Measurements from ENCODE around the gene ATP6V1C2.

Gene ATP6V1C2, protein sequence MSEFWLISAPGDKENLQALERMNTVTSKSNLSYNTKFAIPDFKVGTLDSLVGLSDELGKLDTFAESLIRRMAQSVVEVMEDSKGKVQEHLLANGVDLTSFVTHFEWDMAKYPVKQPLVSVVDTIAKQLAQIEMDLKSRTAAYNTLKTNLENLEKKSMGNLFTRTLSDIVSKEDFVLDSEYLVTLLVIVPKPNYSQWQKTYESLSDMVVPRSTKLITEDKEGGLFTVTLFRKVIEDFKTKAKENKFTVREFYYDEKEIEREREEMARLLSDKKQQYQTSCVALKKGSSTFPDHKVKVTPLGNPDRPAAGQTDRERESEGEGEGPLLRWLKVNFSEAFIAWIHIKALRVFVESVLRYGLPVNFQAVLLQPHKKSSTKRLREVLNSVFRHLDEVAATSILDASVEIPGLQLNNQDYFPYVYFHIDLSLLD

DNA sequence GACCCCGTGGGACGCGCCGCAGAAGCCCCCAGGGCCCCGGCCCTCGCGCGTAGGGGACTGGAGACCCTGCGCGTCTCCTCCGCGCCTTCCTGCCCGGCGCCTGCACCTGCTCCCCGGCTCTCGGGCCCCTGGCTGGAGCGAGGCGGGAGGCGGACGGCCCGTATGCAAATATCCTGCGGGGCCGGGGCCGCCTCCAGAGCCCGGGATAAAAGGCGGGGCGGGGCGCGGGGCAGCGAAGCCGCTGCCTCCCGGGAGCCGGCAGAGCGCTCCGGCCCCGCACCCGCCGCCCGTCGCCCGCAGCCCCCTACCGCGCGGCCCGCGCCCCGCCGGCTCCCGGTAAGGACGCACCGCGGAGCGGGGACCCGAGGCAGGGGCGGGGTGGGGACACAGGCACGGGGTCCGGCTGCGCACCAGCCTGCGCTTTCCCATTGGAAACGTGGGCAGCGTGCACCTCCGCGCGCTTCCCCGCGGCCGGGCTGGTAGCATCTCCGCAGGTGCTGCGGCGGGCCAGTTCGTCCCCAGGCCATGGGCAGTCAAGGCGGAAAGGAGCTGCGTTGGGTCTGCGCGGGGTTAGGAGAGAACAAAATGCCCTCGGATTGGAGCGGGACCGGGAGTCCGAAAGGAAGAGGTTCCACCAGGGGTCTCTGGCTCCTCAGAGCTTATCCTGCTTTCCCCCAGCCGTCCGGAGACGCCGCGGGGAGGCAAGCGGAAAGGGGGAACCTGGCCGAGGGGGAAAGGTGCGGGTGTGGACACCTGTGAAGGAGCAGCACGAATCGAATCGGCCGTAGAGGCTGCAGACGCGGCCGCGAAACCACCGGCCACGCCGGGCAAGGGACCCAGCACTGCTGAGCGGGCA is at the start of gene ATP6V1C2:
Gene ATP6V1C2, plus strand, starts transcription at position 235 of the 856 bp plus-strand sequence. CDS start 1,220 bp downstream, outside the sequence.
- DNase-seq: peak; percentile 61

DNA sequence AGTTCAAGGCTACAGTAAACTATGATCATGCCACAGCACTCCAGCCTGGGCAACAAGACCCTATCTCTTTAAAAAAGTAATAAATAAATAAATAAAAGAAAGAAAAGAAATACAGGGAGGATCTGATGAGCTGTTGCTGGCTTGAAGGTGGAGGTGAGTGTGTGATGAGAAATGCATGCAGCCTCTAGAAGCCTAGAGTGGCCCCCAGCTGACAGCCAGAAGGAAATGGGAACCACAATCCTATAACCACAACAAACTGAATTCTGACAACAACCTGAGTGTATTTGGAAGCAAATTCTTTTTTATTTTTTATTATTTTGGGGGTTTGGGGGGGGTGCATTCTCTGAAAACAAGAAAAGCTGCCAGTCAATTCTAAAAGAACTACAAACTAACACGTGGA is 46.3 kb upstream of the ATP6V1C2 start:
- DNase-seq: no peak

DNA sequence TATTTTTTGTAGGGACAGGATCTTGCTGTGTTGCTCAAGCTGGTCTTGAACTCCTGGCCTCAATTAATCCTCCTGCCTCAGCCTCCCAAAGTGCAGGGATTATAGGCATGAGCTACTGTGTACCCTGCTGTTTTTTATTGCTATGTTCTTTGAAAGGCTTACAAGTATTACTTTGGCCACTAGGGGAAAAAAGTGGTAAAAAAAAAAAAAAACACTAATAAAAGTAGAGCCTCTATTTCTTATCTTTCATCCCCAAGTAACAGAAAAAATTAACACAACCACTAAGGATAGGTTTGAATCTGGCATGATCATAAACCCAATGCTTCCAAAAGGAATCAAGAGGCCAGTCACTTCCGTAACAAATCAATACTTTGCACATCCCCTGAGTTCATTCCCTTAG is 43.2 kb upstream of the ATP6V1C2 start:
- DNase-seq: no peak

DNA sequence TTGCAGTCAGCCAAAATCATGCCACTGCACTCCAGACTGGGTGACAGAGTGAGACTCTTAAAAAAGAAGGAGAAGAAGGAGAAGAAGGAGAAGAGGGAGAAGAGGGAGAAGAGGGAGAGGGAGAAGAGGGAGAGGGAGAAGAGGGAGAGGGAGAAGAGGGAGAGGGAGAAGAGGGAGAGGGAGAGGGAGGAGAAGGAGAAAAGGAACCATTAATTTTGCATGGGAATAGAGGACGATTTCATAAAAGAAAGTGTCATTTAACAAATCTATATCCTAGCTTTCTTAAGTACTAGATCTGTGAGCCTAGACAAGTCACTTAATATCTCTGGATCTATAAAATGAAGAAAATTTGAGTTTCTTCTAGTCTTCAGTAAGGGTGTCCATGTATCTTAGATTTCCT is 41.2 kb upstream of the ATP6V1C2 start:
- no peak for DNase-seq

DNA sequence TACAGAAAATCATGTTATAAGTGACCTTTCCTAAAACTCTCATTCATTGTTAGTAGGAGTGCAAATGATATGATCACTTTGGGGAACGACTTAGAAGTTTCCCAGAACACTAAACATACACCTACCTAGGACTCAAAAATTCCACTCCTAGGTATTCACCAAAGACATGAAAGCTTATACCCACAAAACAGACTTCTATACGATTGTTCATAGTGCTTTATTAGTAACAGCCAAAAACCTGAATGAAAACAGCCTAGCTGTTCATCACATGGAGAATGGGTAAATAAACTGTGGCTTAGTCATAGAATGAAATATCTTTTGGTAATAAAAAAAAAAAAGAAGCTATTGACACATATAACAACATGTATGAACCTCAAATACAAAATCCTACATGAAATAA is 40.5 kb upstream of the ATP6V1C2 start:
- DNase-seq: no peak

DNA sequence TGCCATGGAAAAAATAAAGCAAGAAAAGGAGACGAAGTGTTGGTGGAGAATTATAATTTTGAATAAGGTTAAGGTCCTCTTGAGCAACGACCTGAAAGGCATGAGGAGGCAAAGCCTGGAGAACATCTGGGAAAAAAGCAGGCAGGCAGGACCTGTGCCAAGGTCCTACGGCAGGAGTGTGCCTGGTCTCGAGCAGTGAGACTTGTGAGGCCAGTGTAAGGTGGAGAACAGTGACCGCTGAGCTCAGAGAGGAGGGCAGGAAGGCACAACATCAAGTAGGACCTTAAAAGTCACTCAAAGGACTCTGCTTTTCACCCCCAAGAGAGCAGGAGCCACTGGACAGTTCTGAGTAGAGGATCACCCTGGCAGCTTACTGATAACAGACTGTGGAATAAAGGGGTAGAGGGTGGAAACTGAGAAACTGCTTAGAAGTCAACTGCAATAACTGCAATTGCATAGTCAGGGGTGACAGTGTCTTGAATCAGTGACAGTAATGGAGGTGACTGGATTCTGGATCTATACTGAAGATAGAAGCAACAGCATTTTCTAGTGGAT is 35.2 kb upstream of the ATP6V1C2 start:
- no peak for DNase-seq

DNA sequence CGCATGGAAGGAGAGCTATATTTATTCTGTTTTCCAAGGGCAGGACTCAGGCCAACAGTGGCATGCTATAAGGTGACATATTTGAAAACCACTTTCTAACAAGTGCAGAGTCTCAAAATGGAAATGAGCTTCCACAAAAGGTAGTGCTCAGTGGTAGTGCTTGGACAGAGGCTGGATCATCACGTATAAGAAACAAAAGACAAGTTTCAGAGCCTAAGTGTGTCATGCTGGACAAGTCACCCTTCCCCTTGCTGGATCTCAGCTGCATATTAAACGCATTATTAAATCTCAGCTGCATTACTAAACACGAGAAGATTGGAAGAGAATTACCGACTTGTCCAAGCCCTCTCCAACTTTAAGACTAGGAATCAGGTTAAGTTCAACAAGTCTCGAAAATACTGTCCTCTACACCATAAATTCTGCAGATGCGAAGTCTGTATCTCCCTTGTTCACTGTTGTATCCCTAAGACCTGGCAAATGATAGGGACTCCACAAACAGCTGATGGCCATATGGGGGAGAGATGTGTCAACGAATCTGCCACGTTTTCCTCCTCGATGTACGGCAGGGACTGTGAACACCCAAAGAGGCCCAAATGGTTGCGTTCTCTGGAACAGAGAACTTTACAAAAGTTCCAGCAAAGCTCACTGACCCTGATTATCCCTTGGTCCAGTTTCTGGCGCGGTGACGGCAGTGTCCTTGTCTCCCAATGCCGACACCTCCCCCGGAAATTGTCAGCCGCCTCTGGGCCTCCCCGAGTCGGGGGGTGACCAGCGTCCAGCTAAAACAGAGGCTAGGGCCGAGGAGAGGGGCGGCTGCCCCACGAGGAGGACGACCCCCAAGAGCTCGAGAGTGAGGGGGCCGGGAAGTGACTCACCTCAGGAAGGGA is 32.3 kb upstream of the ATP6V1C2 start:
- DNase-seq: no peak

DNA sequence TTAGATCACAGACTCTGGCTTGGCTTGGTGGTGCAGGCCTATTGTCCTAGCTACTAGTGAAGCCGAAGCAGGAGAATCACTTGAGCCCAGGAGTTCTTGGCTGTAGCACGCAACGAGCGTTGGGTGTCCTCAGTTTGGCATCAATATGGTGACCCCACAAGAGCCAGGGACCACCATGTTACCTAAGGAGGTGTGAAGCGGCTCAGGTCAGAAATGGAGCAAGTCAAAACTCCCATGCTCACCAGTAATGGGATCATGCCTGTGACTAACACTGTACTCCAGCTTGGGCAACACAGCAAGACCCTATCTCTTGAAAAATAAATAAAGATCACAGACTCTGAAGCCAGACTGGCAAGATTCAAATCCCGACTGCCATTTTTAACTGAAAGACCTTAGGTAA is 29.9 kb upstream of the ATP6V1C2 start:
- no peak for DNase-seq

DNA sequence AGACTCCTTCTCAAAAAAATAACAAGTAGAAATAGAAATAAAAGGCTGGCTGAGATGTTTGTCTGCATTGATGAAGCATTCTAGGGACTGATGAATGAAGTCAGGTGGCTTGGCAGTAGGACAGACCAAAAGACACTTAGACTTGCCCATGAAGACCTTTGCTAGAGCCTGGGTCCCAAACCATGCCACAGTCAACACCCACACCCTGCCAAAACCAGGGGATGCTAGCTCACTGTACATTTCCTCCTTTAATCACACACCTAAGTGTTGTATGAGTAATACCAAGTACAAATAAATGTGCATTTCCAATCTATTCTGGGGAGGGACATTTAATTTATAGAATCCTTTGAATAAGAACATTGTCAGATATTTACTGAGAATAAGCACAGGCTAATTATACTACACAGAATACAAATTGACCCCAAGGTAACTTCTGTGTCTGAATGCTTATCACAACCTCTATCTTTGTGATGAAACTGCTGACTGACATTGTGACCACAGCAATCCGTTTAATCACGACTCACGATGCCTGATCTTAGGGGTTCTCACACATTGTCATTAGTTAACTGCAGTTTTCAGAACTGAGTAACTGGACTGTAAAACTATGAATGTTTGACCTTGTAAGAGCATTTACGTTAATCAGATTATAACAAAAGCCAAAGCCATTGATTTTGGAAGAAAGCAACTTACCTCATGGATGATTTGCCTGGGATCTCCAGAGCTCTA is 21.2 kb upstream of the ATP6V1C2 start:
- DNase-seq: no peak

- no peak for DNase-seq
Measured at GRCh38 chr2:10704034-10704594, 17.3 kb upstream of the ATP6V1C2 start.

DNA sequence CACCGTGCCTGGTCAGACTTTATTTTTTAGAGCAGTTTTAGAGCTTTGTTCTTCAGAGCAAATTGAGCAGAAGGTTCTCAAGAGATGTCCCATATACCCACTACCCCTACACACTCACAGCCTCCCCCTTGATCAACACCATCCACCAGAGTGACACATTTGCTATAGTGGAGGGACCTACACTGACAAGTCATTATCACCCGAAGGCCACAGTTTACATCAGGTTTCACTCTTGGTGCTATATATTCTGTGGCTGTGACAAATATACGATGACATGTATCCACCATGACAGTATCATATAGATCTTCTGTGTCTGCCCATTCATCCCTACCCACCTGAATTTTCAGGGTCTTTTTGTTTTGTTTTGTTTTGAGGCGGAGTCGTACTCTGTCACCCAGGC is 15.4 kb upstream of the ATP6V1C2 start:
- no peak for DNase-seq

DNA sequence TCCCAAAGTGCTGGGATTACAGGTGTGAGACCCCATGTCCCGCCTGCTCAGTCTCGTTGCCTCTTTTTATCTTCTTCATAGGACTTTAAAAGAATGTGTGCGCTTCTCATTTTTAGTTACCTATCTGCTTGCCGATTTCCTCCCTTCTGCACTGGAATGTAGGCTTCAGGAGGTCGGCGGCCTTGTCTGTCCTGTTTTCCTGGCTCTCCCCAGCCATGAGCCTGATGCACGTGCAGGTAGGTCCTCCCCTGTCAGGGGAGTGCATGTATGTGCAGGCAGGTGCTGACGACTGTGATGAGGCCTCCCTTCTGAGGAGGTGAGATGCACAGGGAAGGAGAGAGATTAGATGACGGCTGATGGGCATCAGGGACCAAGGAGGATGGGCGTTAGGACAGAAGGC is 13.6 kb upstream of the ATP6V1C2 start:
- no peak for DNase-seq

- peak; percentile 59 for DNase-seq
Measured at GRCh38 chr2:10709290-10709939, 12.0 kb upstream of the ATP6V1C2 start.

DNA sequence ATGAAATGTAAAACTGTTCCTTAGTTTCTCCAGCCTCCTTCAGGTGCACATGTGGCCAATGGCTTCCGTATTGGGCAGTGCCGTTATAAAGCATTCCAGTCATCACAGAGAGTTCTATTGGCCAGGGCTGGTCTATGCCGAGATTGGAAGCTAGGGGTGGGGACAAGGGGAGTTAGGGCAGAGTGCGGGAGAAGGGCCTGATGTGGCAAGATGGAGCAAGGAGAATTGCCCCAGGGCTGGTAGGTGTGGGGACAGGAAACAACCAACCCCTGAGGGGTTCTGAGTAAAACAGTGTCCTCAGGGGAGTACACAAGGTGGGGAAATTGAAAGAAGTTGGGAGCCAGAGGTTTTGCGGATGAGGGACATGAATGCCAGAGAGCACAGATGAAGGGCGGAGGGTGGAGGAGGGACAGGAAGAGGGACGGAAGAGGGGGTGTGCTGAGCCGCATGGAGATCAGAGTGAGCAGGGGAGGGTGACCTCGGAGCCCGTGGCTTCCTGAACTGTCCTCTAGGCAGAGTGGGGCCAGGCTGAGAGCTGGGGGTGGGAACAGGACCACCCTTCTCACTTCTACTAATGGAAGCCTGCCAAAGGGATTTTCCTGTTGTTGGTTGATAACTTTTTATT is 9.1 kb upstream of the ATP6V1C2 start:
- DNase-seq: no peak

DNA sequence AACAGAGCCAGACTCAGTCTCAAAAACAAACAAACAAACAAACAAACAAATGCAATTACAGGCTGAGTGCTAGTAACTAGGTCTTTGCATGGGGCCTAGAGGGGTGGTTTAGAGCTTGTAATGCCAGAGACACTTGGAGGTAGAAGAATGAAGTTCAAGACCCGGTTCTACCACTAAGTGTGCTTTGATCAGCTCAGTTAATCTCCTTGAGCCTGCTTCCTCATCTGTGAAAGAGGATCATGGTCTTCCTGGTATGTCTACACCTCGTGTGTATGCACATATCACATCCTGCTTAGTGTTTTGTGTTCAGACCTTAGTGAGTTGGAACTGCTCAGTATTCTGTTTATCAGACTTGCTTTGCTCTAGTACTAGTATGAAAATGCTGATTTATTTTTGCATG is 4.8 kb upstream of the ATP6V1C2 start:
- no peak for DNase-seq

DNA sequence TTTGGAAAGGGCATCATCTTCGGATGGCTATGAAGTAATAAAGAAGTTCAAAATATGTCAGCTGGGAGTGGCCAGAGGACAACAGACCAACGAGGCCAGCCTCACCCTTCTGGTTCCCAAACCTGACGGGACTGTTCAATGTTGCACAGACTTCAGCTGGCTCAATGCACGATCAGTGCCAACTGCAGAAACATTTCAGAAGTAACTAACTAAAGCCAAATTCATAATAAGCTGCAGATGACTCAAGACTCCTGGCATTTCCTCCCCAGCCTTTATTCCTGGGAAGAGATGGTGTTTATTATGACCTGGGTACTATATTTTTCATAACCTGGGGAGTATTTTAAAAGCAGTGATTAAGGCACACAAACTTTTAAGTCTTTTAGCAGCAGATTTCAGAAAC is 3.8 kb upstream of the ATP6V1C2 start:
- DNase-seq: no peak

DNA sequence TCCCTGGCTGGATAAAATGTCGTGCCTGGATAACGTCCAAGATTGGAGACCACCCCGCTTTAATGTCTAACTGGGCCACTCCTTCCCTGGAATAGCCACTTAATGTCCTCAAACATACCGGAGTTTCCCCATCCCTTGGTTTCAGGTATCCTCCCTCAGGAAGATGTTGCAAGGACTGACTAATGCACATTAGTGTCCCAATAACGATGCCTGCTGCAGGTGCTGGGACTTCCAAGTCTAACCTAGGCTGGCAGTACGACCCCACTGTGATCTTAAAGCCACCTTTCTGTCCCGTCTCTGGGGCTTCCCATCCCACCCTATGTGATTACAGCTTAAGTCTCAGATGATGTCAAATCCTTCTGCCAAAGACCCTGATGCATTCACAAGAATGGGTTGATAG is 1.1 kb upstream of the ATP6V1C2 start:
- no peak for DNase-seq

DNA sequence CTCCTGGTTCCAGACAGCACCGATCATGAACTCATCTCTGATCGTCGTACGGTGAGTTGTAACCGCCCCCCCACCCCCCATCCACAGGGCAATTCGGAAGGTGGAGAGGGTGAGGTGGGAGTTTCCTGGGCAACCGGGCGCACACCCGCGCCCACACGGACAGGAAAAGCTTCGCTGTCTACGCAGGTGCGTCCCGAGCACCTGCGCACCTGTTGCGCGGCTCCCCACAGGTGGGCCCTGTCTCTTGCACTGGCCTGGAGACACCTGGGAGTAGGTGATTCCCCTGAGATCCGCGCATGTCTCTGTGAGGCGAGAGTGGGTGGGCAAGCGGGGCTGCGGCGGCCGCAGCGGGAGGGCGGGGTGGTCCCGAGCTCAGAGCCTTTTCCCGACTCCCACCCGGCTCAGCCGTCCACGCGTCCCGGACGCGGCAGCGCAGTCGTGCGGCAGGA is 459 bp upstream of the ATP6V1C2 start:
- peak; percentile 70 for DNase-seq

- no peak for DNase-seq
Measured at GRCh38 chr2:10722252-10722825, 909 bp downstream of the ATP6V1C2 start.

DNA sequence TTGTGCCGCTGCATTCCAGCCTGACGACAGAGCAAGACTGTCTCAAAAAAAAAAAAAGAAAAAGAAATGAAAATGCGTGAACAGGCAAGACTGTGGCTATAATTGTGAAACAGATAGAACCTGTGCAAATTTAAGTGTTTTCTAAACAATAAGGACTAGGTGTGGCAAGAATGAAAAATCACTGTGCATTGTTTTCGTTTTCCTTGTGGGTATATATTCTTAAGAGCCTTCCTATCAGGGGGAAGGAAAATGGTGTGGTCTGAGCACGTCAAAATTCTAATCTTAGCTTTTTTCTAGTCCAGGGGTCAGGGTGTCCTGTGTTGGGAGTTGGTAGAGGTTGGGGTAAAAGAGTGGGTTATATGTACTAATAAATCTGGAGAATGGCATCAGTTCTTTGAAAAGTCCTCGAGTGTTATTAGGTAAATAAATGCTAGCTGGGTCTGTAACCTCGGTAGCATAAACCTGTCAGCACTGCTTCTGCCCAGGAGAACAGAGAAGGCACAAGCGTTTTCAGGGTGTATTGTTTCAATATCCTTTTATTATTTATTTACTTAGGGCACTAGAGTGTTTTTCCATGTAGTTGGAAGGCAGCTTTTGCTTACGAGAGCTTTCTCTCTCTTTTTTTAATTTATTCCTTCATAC is 11.6 kb downstream of the ATP6V1C2 start:
- peak; percentile 61 for DNase-seq
